ENCODE results near the gene TAPT1.

The TAPT1 gene

DNA sequence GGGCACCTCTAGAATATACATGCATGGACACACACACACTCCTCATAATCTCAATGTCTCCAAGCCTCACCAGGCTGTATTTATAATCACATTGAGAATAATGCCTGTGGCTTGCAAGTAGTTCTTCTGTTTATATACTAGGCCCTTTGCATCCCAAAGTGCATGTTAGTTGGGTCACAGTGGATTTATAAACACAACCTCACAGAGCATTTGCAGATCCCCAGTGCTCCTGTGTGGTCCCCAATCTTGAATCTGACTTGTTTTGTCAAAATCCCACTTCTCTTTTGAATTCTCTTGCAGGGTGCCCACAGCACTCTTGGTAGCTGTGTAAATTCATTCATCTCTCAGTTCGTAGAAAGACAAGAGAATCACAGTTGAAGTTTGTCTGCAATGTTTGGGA lies 92.9 kb downstream of the TAPT1 start:
- DNase-seq (ENCODE audit: low read depth): no peak

DNA sequence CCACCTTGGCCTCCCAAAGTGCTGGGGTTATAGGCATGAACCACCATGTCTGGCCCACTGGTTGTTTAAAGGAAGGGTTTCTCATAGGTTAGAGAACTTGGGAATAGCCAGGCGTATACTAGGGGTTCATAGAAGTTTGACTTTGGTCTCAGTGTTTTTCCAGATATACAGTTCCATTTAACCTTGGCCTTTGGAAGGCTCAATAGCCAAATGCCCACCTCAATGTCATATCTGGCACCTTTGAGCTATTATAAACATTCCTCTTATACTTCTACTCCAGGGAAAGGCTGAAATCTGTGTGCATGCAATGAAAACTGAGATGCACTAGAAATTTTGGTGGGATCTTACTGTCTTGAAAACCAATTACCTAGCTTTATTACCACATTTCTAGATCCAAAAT lies 95.0 kb downstream of the TAPT1 start:
- DNase-seq (ENCODE audit: low read depth): no peak

DNA sequence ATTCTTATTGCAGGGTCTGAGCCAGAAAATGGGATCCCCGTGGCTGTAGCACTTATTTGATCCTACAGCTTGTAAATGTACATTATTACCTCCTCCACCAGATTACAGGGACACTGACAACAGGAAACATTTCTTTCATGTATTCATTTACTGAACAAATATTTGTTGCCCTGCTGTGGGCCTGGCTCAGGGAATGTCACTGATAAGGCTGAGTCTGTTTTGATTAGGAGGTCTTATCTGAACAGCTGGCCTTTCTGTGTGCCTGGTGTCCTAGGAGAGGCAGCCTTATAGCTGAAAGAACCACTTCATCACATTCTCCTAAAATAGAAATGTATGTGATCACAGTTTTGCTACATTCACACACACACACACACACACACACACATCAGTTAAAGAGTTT lies 96.9 kb downstream of the TAPT1 start:
- no peak for DNase-seq (ENCODE audit: low read depth)

DNA sequence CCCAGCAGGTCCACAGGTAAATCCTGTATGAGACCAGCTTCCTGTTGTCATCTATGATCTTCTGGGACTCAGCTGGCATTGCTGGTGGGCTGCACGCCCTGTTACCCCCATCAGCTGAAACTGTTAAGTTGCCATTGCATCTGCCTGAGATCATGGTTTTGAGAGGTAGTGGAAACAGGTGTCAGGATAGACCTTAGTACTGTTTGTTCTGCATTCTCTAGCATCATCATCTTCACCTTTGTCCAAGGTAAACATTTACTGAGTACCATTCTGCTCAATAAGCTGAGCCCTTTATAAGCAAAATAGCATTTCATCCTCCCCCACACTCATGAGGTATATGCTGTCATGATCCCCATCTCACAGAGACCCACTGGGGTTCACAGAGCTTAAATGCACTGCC lies 99.6 kb downstream of the TAPT1 start:
- no peak for DNase-seq (ENCODE audit: low read depth)

DNA sequence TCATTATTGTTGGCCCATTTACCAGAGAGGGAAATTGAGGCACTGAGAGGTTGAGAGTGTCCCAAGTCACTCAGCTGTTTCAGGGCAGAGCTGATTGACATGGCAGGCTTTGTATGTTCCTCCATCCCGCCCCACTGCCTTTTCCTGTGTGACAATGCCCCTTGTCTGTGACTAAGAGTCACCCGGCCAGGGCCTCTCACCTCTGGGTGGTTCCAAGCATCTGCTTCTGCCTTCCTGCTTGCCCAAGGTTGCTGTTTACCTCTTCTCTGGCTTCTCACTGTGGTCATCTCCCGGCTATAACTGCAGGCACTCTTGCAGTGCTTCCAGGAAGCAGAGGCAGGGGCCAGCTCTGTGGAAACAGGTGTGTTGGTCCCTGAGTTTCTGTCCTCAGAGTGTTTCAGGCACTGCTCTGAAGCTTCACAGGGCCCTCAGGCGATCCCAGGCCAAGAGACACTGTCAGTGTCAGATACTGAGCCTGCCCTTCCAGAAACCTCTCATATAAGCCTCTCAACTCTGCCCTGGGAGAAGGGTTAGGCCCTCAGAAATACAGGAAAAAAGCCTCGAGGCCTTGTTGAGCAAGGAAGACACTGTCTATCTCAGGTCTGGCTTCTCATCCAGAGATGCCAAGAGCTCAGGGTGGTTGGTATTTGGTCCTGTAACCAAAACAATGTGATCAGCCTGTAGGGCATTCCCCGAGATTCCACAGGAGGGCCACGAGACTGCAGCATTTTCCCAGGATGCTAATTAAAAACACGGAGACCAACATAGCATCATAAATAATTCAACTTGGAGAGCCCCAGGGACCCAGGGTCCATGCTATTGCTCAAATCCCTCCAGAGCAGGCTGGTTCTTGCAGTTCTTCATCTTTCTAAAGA lies 100.5 kb downstream of the TAPT1 start:
- DNase-seq (ENCODE audit: low read depth): no peak

DNA sequence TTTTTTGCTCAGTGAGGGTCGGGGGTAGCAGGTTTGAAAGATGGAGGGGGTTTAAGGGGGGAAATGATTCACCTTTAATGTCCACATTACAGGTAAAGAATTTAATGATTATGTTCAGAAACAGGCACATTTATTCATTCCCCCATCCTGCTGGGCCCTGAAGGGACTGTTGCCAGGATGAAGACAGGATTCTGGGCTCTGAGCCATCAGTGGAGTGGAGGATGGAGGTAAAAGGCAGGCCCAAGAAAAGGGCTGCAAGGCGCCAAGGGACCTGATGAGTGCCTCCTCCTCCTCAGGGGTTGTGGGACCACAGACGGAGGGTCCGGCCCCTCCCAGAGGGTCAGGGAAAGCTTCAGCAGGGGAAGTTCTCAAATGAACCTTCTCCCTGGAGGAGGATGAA lies 102.0 kb downstream of the TAPT1 start:
- no peak for DNase-seq (ENCODE audit: low read depth)

DNA sequence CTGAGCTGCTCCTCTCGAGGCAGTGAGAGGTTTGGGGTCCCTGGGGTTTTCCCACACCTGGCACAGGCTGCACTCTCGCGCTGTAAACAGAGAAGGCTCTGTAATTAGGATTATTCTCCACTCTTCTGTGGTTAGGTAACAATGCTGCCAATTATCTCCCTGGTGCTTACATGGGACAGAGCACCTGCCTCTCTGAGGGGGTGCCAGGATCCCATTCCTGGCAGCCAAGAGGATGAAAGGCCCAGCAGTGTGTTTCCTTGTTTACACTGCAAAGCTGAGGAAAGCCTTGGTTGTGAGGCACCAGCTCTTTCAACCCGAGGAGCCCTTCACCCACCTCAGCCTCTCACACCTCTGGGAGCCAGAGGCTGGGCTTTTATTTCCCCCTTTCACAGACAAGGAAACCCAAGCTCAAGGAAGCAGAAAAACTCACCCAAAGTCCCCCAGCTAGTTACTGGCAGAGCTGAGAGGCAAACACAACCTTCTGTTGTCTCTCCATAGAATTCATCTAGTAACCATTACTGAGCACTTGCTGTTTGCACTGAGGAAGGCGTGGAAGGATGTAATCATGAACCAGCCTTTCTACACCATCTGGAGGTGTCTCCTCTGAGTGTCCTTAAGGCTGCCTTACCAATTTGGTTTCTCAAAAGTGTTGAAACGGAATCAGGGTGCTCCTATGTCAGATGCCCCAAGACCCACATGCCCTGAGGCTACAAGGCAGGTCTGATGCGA lies 102.8 kb downstream of the TAPT1 start:
- no peak for DNase-seq (ENCODE audit: low read depth)

DNA sequence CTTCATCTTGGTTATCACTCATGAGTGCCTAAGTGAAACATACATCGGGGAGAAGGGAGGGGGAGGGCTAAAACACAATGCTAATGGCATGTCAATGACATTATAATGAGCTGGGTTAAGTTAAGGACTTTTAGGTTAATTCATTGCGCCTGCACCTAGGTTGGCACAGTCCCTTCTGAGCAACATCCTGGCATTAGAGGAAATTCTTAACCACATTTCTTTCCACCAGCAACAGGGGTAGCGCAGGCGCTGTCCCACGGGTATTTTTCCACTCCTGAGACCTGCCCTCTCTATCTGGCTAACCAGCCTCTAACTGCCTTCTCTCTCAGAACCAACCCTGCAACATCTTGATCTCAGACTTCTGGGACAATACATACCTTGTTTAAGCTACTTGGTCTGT lies 103.5 kb downstream of the TAPT1 start:
- no peak for DNase-seq (ENCODE audit: low read depth)

DNA sequence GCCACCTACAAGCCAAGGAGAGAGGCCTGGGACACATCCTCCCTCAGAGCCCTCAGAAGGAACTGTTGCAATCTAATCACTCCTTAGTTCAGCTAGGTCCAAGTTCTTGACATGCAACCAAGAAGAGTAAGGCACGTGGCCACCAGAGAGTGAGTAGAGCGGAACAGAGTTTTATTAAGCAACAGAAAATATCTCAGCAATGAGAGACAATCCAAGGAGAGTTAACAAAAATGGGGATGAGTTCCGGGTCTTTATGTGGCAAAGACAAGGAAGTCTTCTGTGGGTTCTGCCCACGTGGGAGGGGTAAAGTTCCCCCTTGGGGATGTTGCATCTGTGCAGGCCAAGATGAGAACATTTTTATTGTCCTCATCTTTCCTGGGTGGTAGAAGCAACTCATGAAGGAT lies 104.0 kb downstream of the TAPT1 start:
- no peak for DNase-seq (ENCODE audit: low read depth)

DNA sequence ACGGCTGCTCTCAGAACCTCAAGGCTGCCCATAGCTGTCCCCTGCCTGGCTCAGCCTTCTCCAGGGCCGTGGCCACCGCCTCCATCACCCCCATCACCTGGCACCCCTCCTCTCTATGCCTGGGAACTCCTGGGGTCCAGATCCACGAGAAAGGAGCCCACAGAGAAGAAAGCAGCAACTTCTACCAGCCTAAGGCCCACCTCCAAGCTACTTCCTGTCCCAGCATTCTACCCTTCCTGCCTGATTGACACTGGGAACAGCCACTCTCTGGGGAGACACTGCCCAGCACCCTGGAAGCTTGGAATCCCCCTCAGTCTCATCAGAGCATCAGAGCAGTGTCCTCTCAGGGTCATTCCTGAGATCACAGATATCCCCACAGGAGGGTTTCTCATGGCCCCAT lies 105.6 kb downstream of the TAPT1 start:
- no peak for DNase-seq (ENCODE audit: low read depth)

DNA sequence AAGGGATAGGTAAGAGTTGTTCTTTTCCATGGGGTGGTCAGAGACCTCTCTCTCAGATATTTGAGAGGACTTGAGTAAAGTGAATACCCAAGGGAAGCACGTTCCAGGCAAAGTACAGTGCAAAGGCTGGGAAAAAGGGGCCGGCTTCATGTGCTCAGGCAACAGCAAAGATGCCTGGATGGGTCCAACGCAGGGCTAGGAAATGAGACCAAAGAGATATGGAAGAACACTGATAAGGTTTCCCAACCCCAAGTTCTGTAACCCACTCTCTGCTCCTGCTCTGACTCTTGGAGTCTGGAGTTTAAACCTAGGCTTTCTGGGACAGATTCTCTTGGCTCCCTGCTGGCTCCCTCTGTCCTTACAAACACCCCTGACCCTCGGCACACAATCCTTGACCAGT lies 106.3 kb downstream of the TAPT1 start:
- DNase-seq (ENCODE audit: low read depth): no peak

DNA sequence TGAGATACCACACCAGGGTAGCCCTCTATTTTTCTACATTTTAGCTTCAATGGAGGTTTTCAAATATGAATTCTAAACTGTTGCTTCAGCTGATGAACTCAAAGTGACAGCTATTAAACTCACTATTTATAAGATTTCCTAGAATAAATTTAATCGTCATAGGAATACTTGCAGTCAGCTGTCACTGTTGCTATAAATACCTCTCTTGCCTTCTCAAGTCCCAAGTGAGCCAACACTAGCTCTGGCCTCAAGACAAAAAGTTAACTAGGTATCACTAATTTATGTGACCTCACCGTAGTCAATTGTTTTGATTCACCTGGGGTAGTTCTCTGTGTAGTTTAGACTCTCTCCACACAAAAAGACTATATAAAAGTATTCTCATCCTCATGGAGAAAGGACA lies 108.2 kb downstream of the TAPT1 start:
- DNase-seq (ENCODE audit: low read depth): no peak

DNA sequence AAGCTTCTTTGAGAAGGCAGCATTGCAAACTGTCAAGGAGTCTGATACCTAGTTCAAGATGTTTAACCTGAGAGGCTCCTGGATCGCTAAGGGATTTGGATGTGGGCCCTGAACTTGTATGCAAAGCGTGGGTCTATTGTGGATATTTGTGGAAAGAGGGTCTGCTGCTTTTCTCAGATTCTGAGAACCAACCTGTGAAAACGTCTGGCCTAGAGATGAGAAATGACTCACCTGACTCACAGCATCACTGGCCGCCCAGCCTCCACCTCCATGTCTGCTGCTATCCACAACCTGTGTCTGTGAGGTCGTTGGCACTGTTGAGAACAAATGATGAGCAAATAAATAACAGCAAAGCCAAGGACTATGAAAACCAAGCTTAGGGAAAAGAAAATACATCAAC lies 109.1 kb downstream of the TAPT1 start:
- no peak for DNase-seq (ENCODE audit: low read depth)

DNA sequence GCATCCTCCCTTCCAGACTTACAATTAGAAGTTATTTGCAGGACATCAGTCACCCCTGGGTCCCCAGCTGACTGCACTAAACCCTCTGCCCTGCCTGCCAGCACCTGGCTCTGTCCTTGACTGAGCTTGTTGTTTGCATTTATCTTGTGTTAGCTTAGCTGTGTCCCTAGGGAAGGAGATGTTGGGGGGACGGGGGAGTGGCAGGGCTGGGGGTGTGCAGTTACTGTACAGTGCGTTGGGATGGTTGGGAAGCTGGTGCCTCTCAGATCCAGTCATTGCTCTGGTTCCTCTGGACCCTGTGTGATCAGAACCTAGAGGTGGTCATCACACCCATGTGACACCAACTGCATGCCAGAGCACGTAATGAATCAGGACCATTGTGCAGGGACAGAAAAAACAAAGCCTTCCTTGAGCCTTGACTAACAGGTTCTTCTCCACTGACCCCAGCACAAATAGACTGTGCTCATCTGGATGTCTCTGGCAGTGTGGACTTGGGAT lies 109.7 kb downstream of the TAPT1 start:
- no peak for DNase-seq (ENCODE audit: low read depth)

DNA sequence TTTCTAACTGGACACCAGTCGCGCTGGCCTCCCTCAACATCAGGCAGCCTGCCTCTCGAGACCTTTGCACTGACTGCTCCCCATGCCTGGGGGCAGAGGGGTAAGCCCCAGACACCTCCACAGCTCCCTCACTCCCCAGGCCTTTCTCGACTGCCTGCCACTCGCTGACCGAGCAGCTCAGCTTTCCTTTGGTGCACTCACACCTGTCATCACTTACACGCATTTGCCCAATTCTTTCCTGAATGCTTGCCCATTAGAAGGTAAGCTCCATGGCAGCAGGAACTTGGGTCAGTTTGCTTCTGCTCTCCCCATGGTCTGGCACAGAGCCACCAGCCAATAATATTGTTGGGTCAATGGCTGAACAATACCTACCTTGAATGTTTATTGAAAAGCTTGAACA lies 110.3 kb downstream of the TAPT1 start:
- no peak for DNase-seq (ENCODE audit: low read depth)

DNA sequence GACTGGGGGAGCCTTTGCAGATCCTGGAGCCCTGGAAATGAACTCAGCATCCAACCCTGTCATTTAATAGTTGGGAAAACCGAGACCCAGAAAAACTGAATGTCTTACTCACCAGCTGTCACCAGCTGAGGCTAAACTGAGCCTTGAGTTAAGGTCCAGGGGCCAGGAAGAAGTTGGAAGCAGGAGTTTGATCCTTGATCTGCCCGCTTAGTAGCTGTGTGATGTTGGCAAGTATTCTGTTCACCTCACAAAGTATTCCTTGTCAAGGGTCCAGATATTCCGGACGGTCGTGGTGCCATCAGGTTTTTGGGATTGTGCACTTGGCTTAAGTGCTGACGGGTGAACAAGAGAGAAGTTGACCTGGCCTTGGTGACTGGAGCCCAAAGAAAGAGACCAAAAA lies 111.7 kb downstream of the TAPT1 start:
- DNase-seq (ENCODE audit: low read depth): no peak

DNA sequence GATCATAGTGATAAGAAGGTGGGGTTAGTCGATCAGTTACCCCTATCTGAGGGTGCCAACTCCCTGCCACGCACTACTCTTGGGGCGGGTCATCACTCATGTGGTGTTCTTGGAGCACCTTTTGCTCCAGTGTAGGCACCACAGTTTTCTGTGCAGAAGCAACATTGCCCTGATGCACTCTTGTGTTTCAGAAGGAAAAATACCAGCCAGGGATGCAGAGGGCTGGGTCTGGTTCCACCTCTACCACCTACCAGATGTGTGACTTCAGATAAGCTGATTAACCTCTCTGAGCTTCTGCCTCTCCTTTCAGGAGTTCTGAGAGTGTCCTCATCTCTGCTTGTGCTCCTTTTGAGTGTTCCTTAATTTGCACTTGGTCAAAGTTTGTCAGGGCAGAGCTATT lies 112.5 kb downstream of the TAPT1 start:
- DNase-seq (ENCODE audit: low read depth): no peak

DNA sequence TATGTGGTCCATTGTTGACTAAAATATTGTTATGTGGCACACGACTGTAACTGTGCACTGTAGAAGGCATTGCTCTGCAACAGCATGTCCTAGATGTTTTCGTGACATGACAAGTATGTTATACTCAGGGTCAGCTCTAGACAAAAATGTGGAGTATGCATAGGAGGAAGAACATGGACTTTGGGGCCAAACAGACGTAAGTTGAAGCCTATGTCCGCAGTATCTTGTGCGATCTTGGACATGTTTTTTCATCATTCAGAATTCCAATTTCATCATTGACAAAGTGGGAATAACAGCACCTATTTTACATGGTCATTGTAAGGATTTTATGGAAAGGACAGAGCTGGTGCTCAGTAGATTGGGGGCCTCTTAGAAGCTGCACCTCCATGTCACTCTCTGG lies 114.7 kb downstream of the TAPT1 start:
- DNase-seq (ENCODE audit: low read depth): no peak

DNA sequence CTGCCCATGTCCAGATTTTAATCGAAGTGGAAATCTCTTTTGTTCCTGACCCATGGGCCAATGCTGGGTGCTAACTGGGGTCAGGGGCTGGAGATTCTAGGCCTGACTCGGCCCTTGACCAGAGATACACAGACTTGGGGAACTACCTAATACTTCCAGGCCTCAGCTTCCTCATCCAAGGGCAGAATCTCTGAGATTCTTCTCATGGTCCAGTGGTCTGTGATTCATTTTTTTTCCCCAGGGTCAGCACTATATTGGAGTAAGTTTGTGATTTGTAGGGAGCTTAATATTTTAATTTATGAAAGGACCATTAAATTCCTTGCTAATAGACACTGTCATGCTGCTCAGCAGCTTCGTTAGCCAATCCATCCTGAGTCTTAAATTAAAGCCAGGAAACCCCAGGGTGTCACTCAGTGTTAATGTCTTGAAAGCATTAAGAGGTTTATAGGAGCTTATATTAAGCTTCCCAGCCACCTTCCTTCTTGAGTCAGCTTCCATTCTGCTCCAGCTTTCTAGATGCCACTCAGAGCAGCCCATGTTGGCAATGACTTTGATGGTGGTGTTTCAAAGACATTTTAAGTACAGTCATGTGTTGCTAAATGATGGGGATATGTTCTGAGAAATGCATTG lies 115.5 kb downstream of the TAPT1 start:
- no peak for DNase-seq (ENCODE audit: low read depth)

Data from stimulated activated CD8-positive, alpha-beta memory T cell treated with anti-CD3 and anti-CD28 coated beads, Interleukin-4, amount 100 ng/mL, for 24 hours (primary cell).